ENCODE results near the gene KCNJ6. TPM values are rescaled to one million over a fixed set of nuclear protein-coding genes. Genes with fewer than 3 reads are reported as not detected.
A peak's percentile ranks its signal among the peaks of the same experiment; 100 is the strongest.

The KCNJ6 gene
- total RNA-seq, 2 experiments from 2014 or later: not detected

GRCh38 chr21:37805266-37805665, 111.0 kb downstream of the KCNJ6 start:
- intact Hi-C loops (cut with DNase I, micrococcal nuclease): no loop called here
- peaks cover 13% of the 10 kb centered on the region for H3K27me3 Mint-ChIP-seq
- no peaks in the 10 kb centered on the region for H3K36me3 Mint-ChIP-seq (ENCODE audit: low read depth)
- H3K27ac Mint-ChIP-seq: no peak overlapping the region
- DNase-seq (no peak), ATAC-seq (no peak)
- no peaks in the 10 kb centered on the region for H3K9me3 Mint-ChIP-seq (ENCODE audit: low read depth)
- H3K4me1 Mint-ChIP-seq: no peaks in the 10 kb centered on the region
- H3K4me3 Mint-ChIP-seq: no peak overlapping the region
- ChIA-PET CTCF (no interaction called here), POLR2A (no interaction called here)

GRCh38 chr21:37804001-37804400, 112.3 kb downstream of the KCNJ6 start:
- POLR2A ChIA-PET: no interaction called here
- Mint-ChIP-seq H3K4me1 (no peaks in the 10 kb centered on the region), H3K27ac (no peak overlapping the region), H3K4me3 (no peak overlapping the region), H3K27me3 (peaks cover 11% of the 10 kb centered on the region), H3K36me3 (ENCODE audit: low read depth) (no peaks in the 10 kb centered on the region), H3K9me3 (ENCODE audit: low read depth) (no peaks in the 10 kb centered on the region)
- no peak for ATAC-seq
- DNase-seq: no peak
- CTCF ChIA-PET: interaction anchor here (0.8 kb wide), 2 partner anchors 129 to 356 kb away, joined by 3 read pairs; no protein-coding TSS in a partner anchor
- intact Hi-C loops (cut with DNase I, micrococcal nuclease): no loop called here

GRCh38 chr21:37803101-37803651, 113.1 kb downstream of the KCNJ6 start:
- DNase-seq (no peak), ATAC-seq (no peak)
- Mint-ChIP-seq H3K9me3 (ENCODE audit: low read depth) (no peaks in the 10 kb centered on the region), H3K27ac (no peak overlapping the region), H3K27me3 (peaks cover 16% of the 10 kb centered on the region), H3K4me3 (no peak overlapping the region), H3K4me1 (no peaks in the 10 kb centered on the region), H3K36me3 (ENCODE audit: low read depth) (no peaks in the 10 kb centered on the region)
- ChIA-PET CTCF (no interaction called here), POLR2A (no interaction called here)
- intact Hi-C loops (cut with DNase I, micrococcal nuclease): no loop called here

GRCh38 chr21:37800456-37801061, 115.7 kb downstream of the KCNJ6 start:
- no peak for ATAC-seq
- DNase-seq: no peak
- intact Hi-C loops (cut with DNase I, micrococcal nuclease): no loop called here
- Mint-ChIP-seq H3K9me3 (ENCODE audit: low read depth) (no peaks in the 10 kb centered on the region), H3K4me1 (no peaks in the 10 kb centered on the region), H3K27me3 (peaks cover 15% of the 10 kb centered on the region), H3K36me3 (ENCODE audit: low read depth) (no peaks in the 10 kb centered on the region), H3K27ac (no peak overlapping the region), H3K4me3 (no peak overlapping the region)
- POLR2A ChIA-PET: no interaction called here
- CTCF ChIA-PET: no interaction called here

- Mint-ChIP-seq H3K27me3 (peaks cover 13% of the 10 kb centered on the region), H3K36me3 (ENCODE audit: low read depth) (no peaks in the 10 kb centered on the region), H3K27ac (no peak overlapping the region), H3K4me1 (no peaks in the 10 kb centered on the region), H3K4me3 (no peak overlapping the region), H3K9me3 (ENCODE audit: low read depth) (no peaks in the 10 kb centered on the region)
- DNase-seq: no peak
- intact Hi-C loops (cut with DNase I, micrococcal nuclease): no loop called here
- ChIA-PET POLR2A (no interaction called here), CTCF (interaction anchor here (0.6 kb wide), 1 partner anchor 768 kb away, joined by 3 read pairs; no protein-coding TSS in a partner anchor)
- ATAC-seq: no peak
Measured at GRCh38 chr21:37800057-37800455, 116.2 kb downstream of the KCNJ6 start.

GRCh38 chr21:37799211-37800056, 116.8 kb downstream of the KCNJ6 start:
- CTCF ChIA-PET: interaction anchor here (0.6 kb wide), 1 partner anchor 768 kb away, joined by 3 read pairs; no protein-coding TSS in a partner anchor
- intact Hi-C loops (cut with DNase I, micrococcal nuclease): no loop called here
- H3K36me3 Mint-ChIP-seq (ENCODE audit: low read depth): no peaks in the 10 kb centered on the region

GRCh38 chr21:37797403-37797802, 118.9 kb downstream of the KCNJ6 start:
- intact Hi-C loops (cut with DNase I, micrococcal nuclease): no loop called here
- H3K4me3 Mint-ChIP-seq: no peak overlapping the region
- no peaks in the 10 kb centered on the region for H3K4me1 Mint-ChIP-seq
- peaks cover 11% of the 10 kb centered on the region for H3K27me3 Mint-ChIP-seq
- ATAC-seq (peak; percentile 51), DNase-seq (no peak)
- CTCF ChIA-PET: no interaction called here
- H3K27ac Mint-ChIP-seq: no peak overlapping the region
- POLR2A ChIA-PET: no interaction called here
- H3K9me3 Mint-ChIP-seq (ENCODE audit: low read depth): no peaks in the 10 kb centered on the region
- H3K36me3 Mint-ChIP-seq (ENCODE audit: low read depth): no peaks in the 10 kb centered on the region

More at GRCh38 chr21:37799211-37800056, 116.8 kb downstream of the KCNJ6 start:
- ATAC-seq: no peak
- POLR2A ChIA-PET: no interaction called here
- no peak for DNase-seq
- no peak overlapping the region for H3K27ac Mint-ChIP-seq
- peaks cover 13% of the 10 kb centered on the region for H3K27me3 Mint-ChIP-seq
- no peak overlapping the region for H3K4me3 Mint-ChIP-seq
- H3K9me3 Mint-ChIP-seq (ENCODE audit: low read depth): no peaks in the 10 kb centered on the region
- H3K4me1 Mint-ChIP-seq: no peaks in the 10 kb centered on the region

- Mint-ChIP-seq H3K4me3 (no peak overlapping the region), H3K36me3 (ENCODE audit: low read depth) (no peaks in the 10 kb centered on the region), H3K27me3 (peaks cover 6% of the 10 kb centered on the region), H3K4me1 (no peaks in the 10 kb centered on the region), H3K9me3 (ENCODE audit: low read depth) (no peaks in the 10 kb centered on the region), H3K27ac (no peak overlapping the region)
- ATAC-seq (no peak), DNase-seq (no peak)
- POLR2A ChIA-PET: no interaction called here
- intact Hi-C loops (cut with DNase I, micrococcal nuclease): no loop called here
- CTCF ChIA-PET: no interaction called here
Measured at GRCh38 chr21:37796011-37796410, 120.2 kb downstream of the KCNJ6 start.

GRCh38 chr21:37793660-37794059, 122.6 kb downstream of the KCNJ6 start:
- Mint-ChIP-seq H3K27ac (no peak overlapping the region), H3K4me3 (no peak overlapping the region), H3K9me3 (ENCODE audit: low read depth) (no peaks in the 10 kb centered on the region), H3K36me3 (ENCODE audit: low read depth) (no peaks in the 10 kb centered on the region), H3K27me3 (peaks cover 3% of the 10 kb centered on the region), H3K4me1 (no peaks in the 10 kb centered on the region)
- POLR2A ChIA-PET: no interaction called here
- CTCF ChIA-PET: no interaction called here
- ATAC-seq (no peak), DNase-seq (no peak)
- intact Hi-C loops (cut with DNase I, micrococcal nuclease): no loop called here

GRCh38 chr21:37792046-37792445, 124.2 kb downstream of the KCNJ6 start:
- DNase-seq: no peak
- H3K27ac Mint-ChIP-seq: no peak overlapping the region
- CTCF ChIA-PET: no interaction called here

GRCh38 chr21:37790905-37791304, 125.4 kb downstream of the KCNJ6 start:
- no peak for ATAC-seq
- no peak overlapping the region for H3K4me3 Mint-ChIP-seq

More at GRCh38 chr21:37792046-37792445, 124.2 kb downstream of the KCNJ6 start:
- POLR2A ChIA-PET: no interaction called here
- Mint-ChIP-seq H3K36me3 (ENCODE audit: low read depth) (no peaks in the 10 kb centered on the region), H3K27me3 (peaks cover 2% of the 10 kb centered on the region), H3K4me3 (no peak overlapping the region), H3K4me1 (no peaks in the 10 kb centered on the region), H3K9me3 (ENCODE audit: low read depth) (no peaks in the 10 kb centered on the region)
- intact Hi-C loops (cut with DNase I, micrococcal nuclease): no loop called here
- ATAC-seq: no peak

GRCh38 chr21:37788503-37788902, 127.8 kb downstream of the KCNJ6 start:
- no peak overlapping the region for H3K27ac Mint-ChIP-seq
- H3K9me3 Mint-ChIP-seq (ENCODE audit: low read depth): no peaks in the 10 kb centered on the region
- ChIA-PET CTCF (interaction anchor here (0.5 kb wide), 1 partner anchor 847 kb away, joined by 3 read pairs; no protein-coding TSS in a partner anchor), POLR2A (no interaction called here)
- no peak for DNase-seq
- H3K4me1 Mint-ChIP-seq: no peaks in the 10 kb centered on the region
- no peak for ATAC-seq
- H3K36me3 Mint-ChIP-seq (ENCODE audit: low read depth): no peaks in the 10 kb centered on the region
- no peak overlapping the region for H3K4me3 Mint-ChIP-seq
- intact Hi-C loops (cut with DNase I, micrococcal nuclease): no loop called here
- peaks cover 2% of the 10 kb centered on the region for H3K27me3 Mint-ChIP-seq

More at GRCh38 chr21:37790905-37791304, 125.4 kb downstream of the KCNJ6 start:
- H3K4me1 Mint-ChIP-seq: no peaks in the 10 kb centered on the region
- ChIA-PET POLR2A (no interaction called here), CTCF (no interaction called here)
- H3K27ac Mint-ChIP-seq: no peak overlapping the region
- peaks cover 2% of the 10 kb centered on the region for H3K27me3 Mint-ChIP-seq
- H3K9me3 Mint-ChIP-seq (ENCODE audit: low read depth): no peaks in the 10 kb centered on the region
- intact Hi-C loops (cut with DNase I, micrococcal nuclease): no loop called here
- H3K36me3 Mint-ChIP-seq (ENCODE audit: low read depth): no peaks in the 10 kb centered on the region
- DNase-seq: no peak

Data from activated CD4-positive, alpha-beta T cell treated with anti-CD3 and anti-CD28 coated beads for 36 hours (primary cell).